GM18870 (cell line): Measurements from ENCODE around the gene WNT1.

ENCODE experiments used
- ATAC-seq: cut with Tn5 transposase; IDR thresholded peaks from one replicate; pipeline ENCODE4 v1.9.1; 2021; ENCODE audit warnings: moderate library complexity; ENCODE audit not compliant: unreplicated experiment

Gene WNT1

GRCh38 chr12:48979602-48980388 is 1.7 kb downstream of the WNT1 start:
- no peak for ATAC-seq

DNA sequence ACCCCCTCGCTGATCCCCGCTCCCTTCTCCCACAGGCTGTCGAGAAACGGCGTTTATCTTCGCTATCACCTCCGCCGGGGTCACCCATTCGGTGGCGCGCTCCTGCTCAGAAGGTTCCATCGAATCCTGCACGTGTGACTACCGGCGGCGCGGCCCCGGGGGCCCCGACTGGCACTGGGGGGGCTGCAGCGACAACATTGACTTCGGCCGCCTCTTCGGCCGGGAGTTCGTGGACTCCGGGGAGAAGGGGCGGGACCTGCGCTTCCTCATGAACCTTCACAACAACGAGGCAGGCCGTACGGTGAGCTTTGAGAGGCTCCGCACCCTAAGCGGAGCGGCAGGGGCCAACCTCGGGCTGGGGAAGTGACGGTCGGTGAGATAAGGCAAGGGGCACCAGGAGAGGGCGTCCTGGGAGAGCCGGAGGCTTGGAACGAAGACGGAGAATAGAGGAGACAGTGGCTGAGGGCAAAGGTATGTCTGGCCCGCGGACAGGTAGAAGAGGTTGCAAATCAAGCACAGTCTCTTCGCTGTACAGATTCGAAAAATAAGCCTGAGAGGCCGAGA is 2.3 kb downstream of the WNT1 start:
- ATAC-seq: no peak

DNA sequence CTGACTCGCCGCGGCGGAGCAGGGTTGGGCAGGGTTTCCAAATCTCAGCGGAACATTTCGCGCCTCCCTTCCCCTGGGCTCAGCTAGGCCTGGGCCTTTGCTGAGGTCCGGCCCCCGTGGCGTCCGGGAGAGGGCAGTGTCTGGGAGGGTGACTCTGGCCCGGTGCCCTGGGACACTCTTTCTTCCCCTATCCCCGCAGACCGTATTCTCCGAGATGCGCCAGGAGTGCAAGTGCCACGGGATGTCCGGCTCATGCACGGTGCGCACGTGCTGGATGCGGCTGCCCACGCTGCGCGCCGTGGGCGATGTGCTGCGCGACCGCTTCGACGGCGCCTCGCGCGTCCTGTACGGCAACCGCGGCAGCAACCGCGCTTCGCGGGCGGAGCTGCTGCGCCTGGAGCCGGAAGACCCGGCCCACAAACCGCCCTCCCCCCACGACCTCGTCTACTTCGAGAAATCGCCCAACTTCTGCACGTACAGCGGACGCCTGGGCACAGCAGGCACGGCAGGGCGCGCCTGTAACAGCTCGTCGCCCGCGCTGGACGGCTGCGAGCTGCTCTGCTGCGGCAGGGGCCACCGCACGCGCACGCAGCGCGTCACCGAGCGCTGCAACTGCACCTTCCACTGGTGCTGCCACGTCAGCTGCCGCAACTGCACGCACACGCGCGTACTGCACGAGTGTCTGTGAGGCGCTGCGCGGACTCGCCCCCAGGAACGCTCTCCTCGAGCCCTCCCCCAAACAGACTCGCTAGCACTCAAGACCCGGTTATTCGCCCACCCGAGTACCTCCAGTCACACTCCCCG is 3.0 kb downstream of the WNT1 start:
- ATAC-seq: no peak

GRCh38 chr12:48981757-48982157 is 3.6 kb downstream of the WNT1 start:
- ATAC-seq: no peak

GRCh38 chr12:48982397-48983080 is 4.4 kb downstream of the WNT1 start:
- ATAC-seq: no peak

DNA sequence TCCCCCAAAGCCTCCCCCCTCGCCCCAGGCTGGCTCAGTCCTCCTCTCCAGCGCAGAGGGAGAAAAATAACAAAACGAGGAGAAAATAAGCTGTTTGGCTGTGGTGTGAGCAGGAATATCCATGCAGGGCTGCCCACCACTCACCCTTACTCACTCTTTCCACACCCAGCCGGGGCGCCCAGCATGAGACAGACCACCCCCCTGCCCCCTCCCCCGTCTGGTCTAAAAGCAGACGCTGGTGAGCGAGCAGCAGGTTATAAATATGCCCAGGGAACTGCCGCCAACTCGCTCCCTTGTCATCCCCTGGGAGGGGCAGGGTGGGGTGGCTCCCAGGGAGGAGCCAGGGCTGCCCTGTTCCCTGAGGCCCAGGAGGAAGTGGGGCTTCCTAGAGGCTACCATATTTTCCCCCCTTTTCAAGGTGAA is 7.4 kb downstream of the WNT1 start:
- no peak for ATAC-seq

GRCh38 chr12:48985901-48986300 is 7.8 kb downstream of the WNT1 start:
- ATAC-seq: no peak

GRCh38 chr12:48986720-48987291 is 8.7 kb downstream of the WNT1 start:
- ATAC-seq: no peak

- no peak for ATAC-seq
Observed at GRCh38 chr12:48988030-48988649, 10.0 kb downstream of the WNT1 start.

DNA sequence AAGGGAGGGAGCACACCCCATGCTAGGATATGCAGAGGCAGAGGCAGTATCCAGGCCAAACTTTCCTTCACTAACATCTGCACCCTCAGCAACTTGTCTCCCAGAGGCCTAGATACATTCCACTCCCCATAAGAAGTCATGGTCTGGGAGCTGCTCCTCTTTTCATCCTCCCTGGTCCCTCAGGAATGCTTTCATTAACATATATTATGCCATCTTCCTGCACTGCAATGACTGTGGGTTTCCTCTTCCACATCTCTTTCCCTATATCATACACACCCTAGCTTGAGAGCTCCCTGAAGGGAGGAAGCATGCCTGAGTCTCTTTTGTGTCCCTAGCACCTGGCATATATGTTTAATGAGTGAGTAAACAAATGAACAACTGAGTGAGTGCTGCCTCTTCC is 12.4 kb downstream of the WNT1 start:
- no peak for ATAC-seq

DNA sequence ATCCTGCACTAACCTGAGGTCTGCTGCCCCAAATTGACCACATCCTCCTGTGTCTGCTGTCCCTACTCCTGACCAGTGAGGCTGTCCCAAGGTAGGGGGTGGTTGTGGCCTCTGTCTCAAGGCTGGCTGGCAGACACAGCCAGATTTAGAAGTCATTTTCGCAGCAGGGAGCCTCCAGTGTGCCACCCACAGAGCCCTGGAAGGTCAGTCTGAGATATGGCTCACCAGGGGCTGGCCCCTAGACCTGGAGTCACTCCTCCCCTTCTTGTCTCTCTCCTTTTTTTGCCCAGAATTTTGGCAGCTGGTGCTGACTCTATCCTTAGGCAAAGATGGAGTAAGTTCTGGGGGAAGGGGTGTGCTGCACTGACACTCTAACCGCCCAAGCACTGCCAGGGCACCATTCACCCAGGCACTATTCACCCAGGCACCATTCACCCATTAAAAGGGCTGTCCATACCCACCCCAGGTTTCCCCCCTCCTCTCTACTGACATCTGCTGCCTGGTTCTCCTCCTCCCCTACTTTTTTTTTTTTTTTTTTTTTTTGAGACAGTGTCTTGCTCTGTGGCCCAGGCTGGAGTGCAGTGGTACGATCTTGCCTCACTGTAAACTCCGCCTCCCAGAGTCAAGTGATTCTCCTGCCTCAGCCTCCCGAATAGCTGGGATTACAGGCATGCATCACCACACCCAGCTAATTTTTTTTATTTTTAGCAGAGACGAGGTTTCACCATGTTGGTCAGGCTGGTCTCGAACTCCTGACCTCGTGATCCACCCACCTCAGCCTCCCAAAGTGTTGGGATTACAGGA is 13.3 kb downstream of the WNT1 start:
- no peak for ATAC-seq

GRCh38 chr12:48993787-48994186 is 15.7 kb downstream of the WNT1 start:
- ATAC-seq: no peak

DNA sequence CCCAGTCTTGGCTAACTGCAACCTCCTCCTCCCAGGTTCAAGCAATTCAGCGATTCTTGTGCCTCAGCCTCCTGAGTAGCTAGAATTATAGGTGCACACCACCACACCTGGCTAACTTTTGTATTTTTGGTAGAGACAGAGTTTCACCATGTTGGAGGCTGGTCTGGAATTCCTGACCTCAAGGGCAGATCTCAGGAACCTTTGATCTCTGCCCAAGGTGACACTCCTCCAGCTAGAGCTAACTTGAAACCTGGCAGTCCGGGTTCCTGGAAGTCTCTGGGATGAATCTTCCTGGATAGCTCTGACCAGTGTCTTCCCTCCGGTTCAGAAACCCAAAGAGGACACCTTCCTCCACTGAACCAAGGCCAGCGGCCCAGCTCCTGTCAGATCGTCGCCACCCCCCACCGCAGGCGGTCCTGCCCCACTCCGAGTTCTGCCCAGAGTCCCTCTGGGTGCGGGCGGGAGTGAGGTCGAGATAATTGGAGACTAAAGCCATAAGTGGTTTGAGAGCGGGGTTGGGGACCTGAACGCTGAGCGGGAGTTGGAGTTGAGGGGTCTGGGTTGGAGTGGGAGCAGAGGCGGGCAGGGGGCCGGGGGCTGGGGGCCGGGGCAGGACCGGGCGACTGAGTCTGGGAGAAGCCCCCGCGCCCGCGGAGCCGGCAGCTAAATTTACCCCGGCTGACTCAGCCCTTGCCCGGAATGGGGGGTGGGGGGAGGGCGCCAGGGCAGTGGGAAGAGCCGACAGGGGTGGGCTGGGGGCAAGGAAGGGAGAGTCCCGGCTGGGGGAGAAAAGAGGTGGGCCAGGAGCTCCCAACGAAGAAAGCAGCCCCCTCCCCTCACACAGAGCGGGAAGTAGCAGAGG is 16.3 kb downstream of the WNT1 start:
- ATAC-seq: no peak

GRCh38 chr12:48995086-48995879 is 17.2 kb downstream of the WNT1 start:
- no peak for ATAC-seq

DNA sequence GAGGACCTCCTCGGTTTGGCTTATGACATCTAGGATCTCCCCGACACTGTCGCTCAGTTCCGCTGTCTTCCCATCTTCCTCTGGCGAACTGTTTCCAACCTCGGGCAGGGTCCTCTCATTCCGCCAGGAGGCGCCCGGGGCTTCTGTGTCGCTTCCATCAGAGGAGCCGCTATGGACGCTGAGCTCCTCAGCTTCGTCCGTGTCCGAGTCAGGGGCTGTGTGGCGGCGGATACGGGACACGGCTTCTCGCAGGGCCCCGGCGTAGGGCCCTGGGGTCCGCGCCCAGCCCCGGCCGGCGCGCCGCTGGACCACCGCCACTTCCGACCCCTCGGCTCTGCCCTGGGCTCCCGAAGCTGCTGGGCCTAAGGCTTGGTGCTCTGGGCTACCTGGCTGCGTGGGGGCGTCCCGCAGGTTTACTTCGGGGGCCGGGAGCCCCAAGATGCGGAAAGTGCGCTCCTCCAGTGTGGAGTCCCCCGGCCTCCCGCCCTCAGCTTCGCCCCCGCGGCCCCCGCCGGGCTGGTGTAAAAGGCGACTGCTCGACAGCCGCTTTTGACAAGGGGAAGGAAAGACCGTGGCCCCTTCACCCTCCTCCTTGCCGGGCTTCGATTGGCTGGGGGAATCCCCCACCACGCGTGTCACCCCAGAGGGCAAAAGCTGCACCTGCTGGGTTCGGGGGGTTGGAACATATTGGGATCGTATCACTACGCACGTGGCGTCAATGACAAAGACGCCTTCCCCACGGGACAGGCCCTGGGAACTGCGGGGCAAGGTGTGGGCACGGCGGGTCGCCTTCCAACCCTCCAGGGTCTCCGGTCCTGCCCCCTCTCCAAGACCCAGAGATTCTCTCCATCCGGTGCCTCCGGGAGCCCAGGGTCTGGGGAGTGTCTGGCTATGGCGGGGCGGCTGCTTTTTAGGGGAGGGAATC is 18.9 kb downstream of the WNT1 start:
- no peak for ATAC-seq

GRCh38 chr12:48997719-48998496 is 19.8 kb downstream of the WNT1 start:
- no peak for ATAC-seq
